Esophagus muscularis mucosa (tissue), 4 donors: ENCODE measurements around the gene NOP56.

Source experiments
- CTCF ChIP-seq, 3 experiments: fragments of 200-600 bp in 2 of 3; fragments of 450-650 bp in 1 of 3; sonication (generic) in 2 of 3; IDR thresholded peaks; one replicate each; pipeline ENCODE4 v1.5.1; 2017 to 2019; ENCODE audit warnings: antibody characterized with exemption in 3 of 3, mild to moderate bottlenecking in 2 of 3, moderate library complexity in 1 of 3
- EP300 ChIP-seq: sonication (generic); formaldehyde crosslinking; IDR thresholded peaks from one replicate; pipeline ENCODE4 v1.6.1; 2017; ENCODE audit warnings: antibody characterized with exemption
- POLR2A ChIP-seq: fragments of 450-650 bp; IDR thresholded peaks from one replicate; pipeline ENCODE4 v1.6.1; 2017; ENCODE audit warnings: antibody characterized with exemption, moderate library complexity, mild to moderate bottlenecking, low read depth
- POLR2AphosphoS5 ChIP-seq, 2 donors: sonication (generic); formaldehyde crosslinking; IDR thresholded peaks; one replicate each; pipeline ENCODE4 v1.6.1; 2017; ENCODE audit warnings: antibody characterized with exemption in 2 of 2

GRCh38 chr20:2691127-2691526 lies 38.7 kb downstream of the NOP56 start:
- TF ChIP-seq POLR2A = no peak
- TF ChIP-seq POLR2AphosphoS5 (IDR thresholded peaks at IDR 0.05) = no peak
- TF ChIP-seq CTCF (IDR thresholded peaks at IDR 0.05) = no peak
- TF ChIP-seq EP300 = no peak
